Hepatocyte (in vitro differentiated cells): ENCODE data around the gene STX3. TPM values are rescaled to one million over a fixed set of nuclear protein-coding genes. Genes with fewer than 3 reads are reported as not detected.
A peak's percentile ranks its signal among the peaks of the same experiment; 100 is the strongest.

ENCODE experiments used
- DNase-seq: peaks from one replicate; pipeline ENCODE4 v3.0.0-alpha.2; 2016; ENCODE audit warnings: low spot score
- H2AFZ ChIP-seq: fragments of 200-600 bp; sonication (generic); 2 replicates; pipeline ENCODE4 v1.6.0; 2016; ENCODE audit warnings: antibody characterized with exemption, mild to moderate bottlenecking
- H3K27ac ChIP-seq: fragments of 200-600 bp; sonication (generic); 2 replicates; pipeline ENCODE4 v1.5.1; 2016; ENCODE audit warnings: mild to moderate bottlenecking
- H3K27me3 ChIP-seq: fragments of 200-600 bp; sonication (generic); 2 replicates; pipeline ENCODE4 v1.6.1; 2016
- H3K36me3 ChIP-seq: fragments of 200-600 bp; sonication (generic); replicated peaks from 2 replicates; pipeline ENCODE4 v1.5.1; 2016; ENCODE audit warnings: low read depth; ENCODE audit not compliant: insufficient read depth
- H3K4me1 ChIP-seq: fragments of 200-600 bp; sonication (generic); 2 replicates; pipeline ENCODE4 v1.5.1; 2016; ENCODE audit warnings: mild to moderate bottlenecking, moderate library complexity; ENCODE audit not compliant: insufficient read depth
- H3K4me2 ChIP-seq: fragments of 200-600 bp; sonication (generic); 2 replicates; pipeline ENCODE4 v1.6.0; 2016
- H3K4me3 ChIP-seq: fragments of 200-600 bp; sonication (generic); 2 replicates; pipeline ENCODE4 v1.5.1; 2016; ENCODE audit warnings: mild to moderate bottlenecking
- H3K79me2 ChIP-seq: fragments of 200-600 bp; sonication (generic); 2 replicates; pipeline ENCODE4 v1.6.0; 2017; ENCODE audit warnings: mild to moderate bottlenecking
- H3K9me2 ChIP-seq: fragments of 200-600 bp; sonication (generic); replicated peaks from 2 replicates; pipeline ENCODE4 v1.6.0; 2017; ENCODE audit warnings: mild to moderate bottlenecking; ENCODE audit not compliant: insufficient read depth
- H3K9me3 ChIP-seq: fragments of 200-600 bp; sonication (generic); 2 replicates; pipeline ENCODE4 v1.5.1; 2016; ENCODE audit warnings: low read depth, mild to moderate bottlenecking
- H4K20me1 ChIP-seq: fragments of 200-600 bp; sonication (generic); 2 replicates; pipeline ENCODE4 v1.6.0; 2016; ENCODE audit warnings: mild to moderate bottlenecking; ENCODE audit not compliant: insufficient read depth, poor library complexity, severe bottlenecking
- EZH2 ChIP-seq: fragments of 200-600 bp; sonication (generic); IDR thresholded peaks from 2 replicates; pipeline ENCODE4 v1.6.1; 2016; ENCODE audit warnings: antibody characterized with exemption, mild to moderate bottlenecking, borderline replicate concordance
- EZH2phosphoT487 ChIP-seq: fragments of 200-600 bp; sonication (generic); IDR thresholded peaks from one replicate; pipeline ENCODE4 v1.6.1; 2018; ENCODE audit warnings: antibody characterized with exemption, mild to moderate bottlenecking, low read depth, moderate library complexity; ENCODE audit not compliant: unreplicated experiment, severe bottlenecking
- WGBS: methylation state at CpG from one replicate; pipeline ENCODE4 v1.1.6; 2016; ENCODE audit warnings: low lambda C conversion rate; ENCODE audit errors: missing lambda C conversion rate; 5-methylcytosine and 5-hydroxymethylcytosine counted together
- polyA plus RNA-seq: library from polyadenylated mRNA; unstranded; fragments of >200 nt; fragmentation: Nextera tagmentation; extraction: Ambion mirVana; gene quantifications from 2 replicates; pipeline ENCODE4 v1.2.1, GENCODE V29; 2016
- total RNA-seq: library from RNA; depleted of rRNA; stranded (reverse); fragments of >200 nt; gene quantifications from 2 replicates; pipeline ENCODE4 v1.2.3, GENCODE V29; 2014
- TF ChIP-seq, protein P1 (sequence below): fragments of 200-600 bp; sonication (generic); IDR thresholded peaks from 2 replicates; pipeline ENCODE4 v1.5.1; 2016; ENCODE audit warnings: antibody characterized with exemption, mild to moderate bottlenecking; ENCODE audit not compliant: poor library complexity

The STX3 gene
- total and polyA plus RNA-seq, 2 experiments from 2014 or later = 73.1 to 140 TPM

DNA sequence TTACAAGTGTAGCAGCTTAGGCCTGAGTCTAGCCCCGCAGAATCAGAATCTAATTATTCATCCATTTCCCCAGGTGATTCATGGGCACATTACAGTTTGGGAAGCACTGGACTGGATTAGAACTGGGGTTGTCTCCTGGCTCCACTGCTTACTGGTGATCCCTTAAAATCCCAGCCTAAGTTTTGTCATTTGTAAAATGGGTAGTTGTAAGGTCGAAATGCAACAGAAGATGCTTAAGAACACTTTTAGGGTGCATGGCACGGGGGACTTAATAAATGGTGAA, 1.3 kb downstream of the STX3 start:
- DNase-seq = no peak
- Histone ChIP-seq H4K20me1 (peaks cover 42% of the 10 kb centered on the region), H3K79me2 (peaks cover 57% of the 10 kb centered on the region), H3K4me1 (peaks cover 18% of the 10 kb centered on the region), H3K27me3 (no peaks in the 10 kb centered on the region), H3K27ac (peak overlapping the region; percentile 99), H3K36me3 (no peaks in the 10 kb centered on the region), H3K4me3 (peak overlapping the region; percentile 99), H3K9me3 (no peaks in the 10 kb centered on the region), H2AFZ (no peak overlapping the region), H3K9me2 (no peaks in the 10 kb centered on the region), H3K4me2 (peak overlapping the region; percentile 96)
- WGBS = 47% methylated on average over 3 of the region's 3 CpGs
- TF ChIP-seq EZH2phosphoT487 = no peak
- TF ChIP-seq, protein P1, sequence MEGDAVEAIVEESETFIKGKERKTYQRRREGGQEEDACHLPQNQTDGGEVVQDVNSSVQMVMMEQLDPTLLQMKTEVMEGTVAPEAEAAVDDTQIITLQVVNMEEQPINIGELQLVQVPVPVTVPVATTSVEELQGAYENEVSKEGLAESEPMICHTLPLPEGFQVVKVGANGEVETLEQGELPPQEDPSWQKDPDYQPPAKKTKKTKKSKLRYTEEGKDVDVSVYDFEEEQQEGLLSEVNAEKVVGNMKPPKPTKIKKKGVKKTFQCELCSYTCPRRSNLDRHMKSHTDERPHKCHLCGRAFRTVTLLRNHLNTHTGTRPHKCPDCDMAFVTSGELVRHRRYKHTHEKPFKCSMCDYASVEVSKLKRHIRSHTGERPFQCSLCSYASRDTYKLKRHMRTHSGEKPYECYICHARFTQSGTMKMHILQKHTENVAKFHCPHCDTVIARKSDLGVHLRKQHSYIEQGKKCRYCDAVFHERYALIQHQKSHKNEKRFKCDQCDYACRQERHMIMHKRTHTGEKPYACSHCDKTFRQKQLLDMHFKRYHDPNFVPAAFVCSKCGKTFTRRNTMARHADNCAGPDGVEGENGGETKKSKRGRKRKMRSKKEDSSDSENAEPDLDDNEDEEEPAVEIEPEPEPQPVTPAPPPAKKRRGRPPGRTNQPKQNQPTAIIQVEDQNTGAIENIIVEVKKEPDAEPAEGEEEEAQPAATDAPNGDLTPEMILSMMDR = no peak
- no peak for TF ChIP-seq EZH2

DNA sequence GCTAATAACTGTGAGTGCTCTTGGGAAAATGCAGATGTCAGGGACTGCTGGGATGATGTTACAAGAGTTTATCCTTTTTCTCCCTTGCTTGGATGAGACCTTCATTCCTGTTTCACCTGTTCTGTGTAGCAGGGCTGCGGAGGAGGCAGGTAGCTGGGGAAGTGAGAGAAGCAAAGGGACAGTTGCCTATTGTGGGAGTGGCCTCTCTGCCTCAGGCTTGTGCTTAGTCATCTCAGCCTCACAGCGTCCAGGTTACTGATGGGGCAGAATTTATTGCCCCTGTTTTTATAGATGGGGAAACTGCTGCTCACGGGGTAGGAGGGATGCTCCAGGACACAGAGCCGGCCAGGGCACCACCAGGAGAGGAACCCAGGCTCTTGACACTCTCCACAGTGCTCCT, 1.7 kb downstream of the STX3 start:
- TF ChIP-seq, protein P1 = no peak
- peaks cover 22% of the 10 kb centered on the region for H3K4me1 ChIP-seq
- peaks cover 60% of the 10 kb centered on the region for H3K79me2 ChIP-seq
- H3K27me3 ChIP-seq = no peaks in the 10 kb centered on the region
- peak overlapping the region; percentile 99 for H3K27ac ChIP-seq
- peak; percentile 84 for DNase-seq
- H3K36me3 ChIP-seq = no peaks in the 10 kb centered on the region
- H4K20me1 ChIP-seq = peaks cover 45% of the 10 kb centered on the region
- peak overlapping the region; percentile 96 for H3K4me2 ChIP-seq
- no peaks in the 10 kb centered on the region for H3K9me2 ChIP-seq
- H2AFZ ChIP-seq = no peak overlapping the region
- 26% methylated on average over 4 of the region's 4 CpGs for WGBS
- H3K4me3 ChIP-seq = peak overlapping the region; percentile 99
- H3K9me3 ChIP-seq = no peaks in the 10 kb centered on the region

DNA sequence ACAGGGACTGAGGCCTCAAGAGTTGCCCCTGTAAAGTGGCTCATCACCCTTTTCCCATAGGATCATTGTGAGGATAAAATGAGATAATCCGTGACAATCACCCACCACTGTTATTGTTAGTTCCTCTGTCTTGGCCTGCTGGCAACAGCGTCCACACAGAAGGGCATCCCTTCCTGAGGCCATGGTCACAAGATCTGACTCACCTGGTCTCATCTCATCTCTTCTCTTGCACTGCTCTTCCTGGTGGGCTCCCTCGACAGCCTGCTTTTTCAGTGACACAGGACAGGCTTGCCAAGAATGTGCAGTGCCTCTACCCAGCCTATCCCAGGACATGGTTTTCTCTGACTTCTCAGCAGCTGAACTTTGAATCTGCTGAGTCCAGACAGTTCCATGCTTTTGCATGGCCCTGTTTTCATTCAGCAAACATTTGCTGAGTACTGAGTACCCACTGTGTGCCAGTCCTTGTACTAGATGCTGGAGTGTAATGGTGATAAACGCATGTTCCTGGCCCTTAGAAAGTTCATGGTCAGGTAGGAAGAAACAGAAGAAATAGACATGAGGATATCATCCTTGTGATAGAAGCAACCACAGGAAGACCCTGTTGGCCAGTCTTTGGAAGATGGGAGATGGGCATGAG, 3.3 kb downstream of the STX3 start:
- WGBS = 84% methylated on average over 4 of the region's 4 CpGs
- DNase-seq = no peak
- Histone ChIP-seq H3K4me3 (no peak overlapping the region), H3K27ac (peak overlapping the region; percentile 76), H3K27me3 (no peaks in the 10 kb centered on the region), H2AFZ (no peak overlapping the region), H3K4me1 (peaks cover 27% of the 10 kb centered on the region), H3K9me3 (no peaks in the 10 kb centered on the region), H3K36me3 (no peaks in the 10 kb centered on the region), H3K79me2 (peaks cover 77% of the 10 kb centered on the region), H3K9me2 (no peaks in the 10 kb centered on the region), H4K20me1 (peaks cover 57% of the 10 kb centered on the region), H3K4me2 (peak overlapping the region; percentile 96)
- TF ChIP-seq EZH2 = no peak
- no peak for TF ChIP-seq EZH2phosphoT487
- TF ChIP-seq, protein P1 = no peak

DNA sequence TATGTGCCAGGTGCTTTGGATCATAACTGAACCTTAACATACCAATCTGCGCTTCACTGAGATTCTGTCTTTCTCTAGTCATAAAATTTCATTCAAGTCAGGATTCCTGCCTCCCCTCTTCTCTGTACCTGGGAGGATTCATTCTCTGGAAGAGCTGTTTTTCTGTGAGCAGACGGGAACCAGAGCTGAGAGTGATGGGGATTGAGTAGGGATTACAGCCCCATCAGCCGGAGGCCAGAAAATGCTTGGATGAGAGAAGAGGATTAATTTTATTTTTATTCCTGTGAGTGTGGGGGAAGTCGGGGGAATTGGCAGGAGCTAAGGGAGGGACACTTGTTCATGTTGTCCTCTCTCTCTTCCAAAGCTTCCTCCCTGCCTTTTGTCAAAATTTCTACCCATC, 4.7 kb downstream of the STX3 start:
- TF ChIP-seq EZH2 (no peak), EZH2phosphoT487 (no peak)
- TF ChIP-seq, protein P1 = no peak
- H3K27me3 ChIP-seq = no peaks in the 10 kb centered on the region
- H3K4me1 ChIP-seq = peaks cover 37% of the 10 kb centered on the region
- H3K4me3 ChIP-seq = no peak overlapping the region
- no peaks in the 10 kb centered on the region for H3K9me2 ChIP-seq
- no peak for DNase-seq
- 51% methylated on average over 4 of the region's 4 CpGs for WGBS
- no peak overlapping the region for H2AFZ ChIP-seq
- H3K4me2 ChIP-seq = no peak overlapping the region
- no peaks in the 10 kb centered on the region for H3K9me3 ChIP-seq
- peaks cover 66% of the 10 kb centered on the region for H4K20me1 ChIP-seq
- H3K79me2 ChIP-seq = peaks cover 91% of the 10 kb centered on the region
- H3K36me3 ChIP-seq = no peaks in the 10 kb centered on the region
- no peak overlapping the region for H3K27ac ChIP-seq
